SIG-M5 treated with dmso at 0.1 percent for 504 hours (cell line): Measurements from ENCODE around the gene ELP4.
"Not testable (repeated sequence)": the region's sequence is repeated elsewhere in the genome, so short reads cannot be mapped to it uniquely, and the experiment has no call there.

Source experiments
- DNase-seq: peaks from one replicate; lab custom pipeline; 2025; ENCODE audit not compliant: unreplicated experiment; lab: John Stamatoyannopoulos, UW

The ELP4 gene

GRCh38 chr11:31697049-31697448, 187.5 kb downstream of the ELP4 start:
- not testable (repeated sequence) for DNase-seq

- no peak for DNase-seq
Observed at GRCh38 chr11:31699066-31699465, 189.5 kb downstream of the ELP4 start.

- DNase-seq = no peak
Observed at GRCh38 chr11:31702966-31703365, 193.4 kb downstream of the ELP4 start.

GRCh38 chr11:31706357-31706756, 196.8 kb downstream of the ELP4 start:
- no peak for DNase-seq

GRCh38 chr11:31711137-31711536, 201.6 kb downstream of the ELP4 start:
- DNase-seq = no peak

GRCh38 chr11:31712851-31713250, 203.3 kb downstream of the ELP4 start:
- DNase-seq = no peak

GRCh38 chr11:31714840-31715239, 205.3 kb downstream of the ELP4 start:
- no peak for DNase-seq

- DNase-seq = no peak
Observed at GRCh38 chr11:31720225-31720624, 210.7 kb downstream of the ELP4 start.

GRCh38 chr11:31720671-31721365, 211.3 kb downstream of the ELP4 start:
- DNase-seq = no peak

GRCh38 chr11:31722754-31723153, 213.2 kb downstream of the ELP4 start:
- no peak for DNase-seq

GRCh38 chr11:31725176-31725575, 215.6 kb downstream of the ELP4 start:
- DNase-seq = no peak

- DNase-seq = no peak
Observed at GRCh38 chr11:31728432-31728831, 218.9 kb downstream of the ELP4 start.

- no peak for DNase-seq
Observed at GRCh38 chr11:31740131-31740530, 230.6 kb downstream of the ELP4 start.

- not testable (repeated sequence) for DNase-seq
Observed at GRCh38 chr11:31740731-31741368, 231.3 kb downstream of the ELP4 start.

- no peak for DNase-seq
Observed at GRCh38 chr11:31747581-31747980, 238.0 kb downstream of the ELP4 start.

GRCh38 chr11:31757260-31757835, 247.8 kb downstream of the ELP4 start:
- no peak for DNase-seq

GRCh38 chr11:31761636-31762035, 252.1 kb downstream of the ELP4 start:
- no peak for DNase-seq

GRCh38 chr11:31763296-31763695, 253.7 kb downstream of the ELP4 start:
- DNase-seq = no peak

GRCh38 chr11:31764261-31764660, 254.7 kb downstream of the ELP4 start:
- DNase-seq = no peak

- DNase-seq = no peak
Observed at GRCh38 chr11:31764766-31765165, 255.2 kb downstream of the ELP4 start.

GRCh38 chr11:31767066-31767465, 257.5 kb downstream of the ELP4 start:
- no peak for DNase-seq

- DNase-seq = no peak
Observed at GRCh38 chr11:31767685-31768084, 258.1 kb downstream of the ELP4 start.
